ENCODE measurements around the gene CEACAM1.
"Not testable (repeated sequence)": the region's sequence is repeated elsewhere in the genome, so short reads cannot be mapped to it uniquely, and the experiment has no call there.

Gene CEACAM1

DNA sequence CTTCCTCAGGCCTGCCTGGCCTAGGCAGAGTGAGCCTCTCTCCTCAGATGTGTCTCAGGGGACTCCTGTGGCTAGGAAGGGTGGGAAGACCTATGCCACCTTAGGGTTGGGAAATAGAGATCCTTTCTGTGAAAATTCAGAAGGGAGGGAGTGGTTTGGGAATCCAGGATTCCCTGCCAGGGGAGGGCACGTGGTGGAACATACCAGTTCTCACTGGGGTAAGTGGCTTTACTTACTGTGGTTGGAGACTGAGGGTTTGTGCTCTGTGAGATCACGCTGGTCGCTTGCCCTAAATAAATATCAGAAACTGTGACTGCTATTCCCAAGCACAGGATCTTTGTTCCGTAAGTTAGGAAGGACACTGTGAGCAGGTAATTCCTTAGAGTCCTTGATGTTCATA is 16.9 kb downstream of the CEACAM1 start:
- DNase-seq (ENCODE audit: low spot score) = no peak

DNA sequence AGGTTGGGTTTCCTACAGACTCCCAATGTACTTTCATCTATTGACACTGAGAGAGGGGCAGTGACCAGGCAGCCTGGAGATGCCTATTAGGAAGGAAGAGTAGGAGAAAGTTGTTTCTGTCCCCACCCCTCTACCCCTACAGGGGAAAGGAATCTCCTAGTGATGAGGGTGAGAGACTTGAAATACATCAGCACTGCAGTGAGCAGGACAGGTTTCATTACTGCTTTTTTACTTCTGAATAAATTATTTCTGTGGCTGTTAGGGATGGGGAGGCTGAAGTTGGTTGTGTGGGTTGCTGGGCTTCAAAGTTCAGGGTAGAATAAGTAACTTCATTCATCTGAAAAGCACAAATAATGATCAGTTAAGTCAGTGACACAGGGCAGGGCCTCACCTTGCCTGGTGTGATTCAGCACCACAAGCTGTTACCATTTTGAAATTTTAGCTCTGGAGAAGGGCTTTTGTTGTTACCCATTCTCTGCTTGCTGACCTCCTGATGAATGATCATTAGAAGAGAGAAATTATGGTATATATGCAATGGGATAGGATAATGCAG is 19.3 kb downstream of the CEACAM1 start:
- no peak for DNase-seq (ENCODE audit: low spot score)

DNA sequence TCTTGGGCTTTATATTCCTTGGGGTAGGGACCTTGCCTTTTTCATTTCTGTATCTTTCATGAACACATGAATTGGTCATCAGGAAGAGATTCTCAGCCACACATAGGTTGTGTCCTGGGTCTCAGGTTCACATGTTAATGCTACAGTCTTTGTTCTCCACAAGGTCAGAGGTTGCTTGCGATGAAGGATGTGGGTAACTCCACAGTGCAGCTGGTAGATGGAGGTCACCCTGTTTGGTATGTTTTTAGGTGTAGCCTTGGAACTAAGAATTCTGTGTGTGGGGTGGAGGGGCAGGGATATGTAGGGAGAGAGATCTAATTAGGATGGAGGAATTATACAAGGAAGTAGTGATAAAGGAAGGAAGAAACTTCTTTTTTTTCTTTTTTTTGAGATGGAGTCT is 23.2 kb downstream of the CEACAM1 start:
- no peak for DNase-seq (ENCODE audit: low spot score)

DNA sequence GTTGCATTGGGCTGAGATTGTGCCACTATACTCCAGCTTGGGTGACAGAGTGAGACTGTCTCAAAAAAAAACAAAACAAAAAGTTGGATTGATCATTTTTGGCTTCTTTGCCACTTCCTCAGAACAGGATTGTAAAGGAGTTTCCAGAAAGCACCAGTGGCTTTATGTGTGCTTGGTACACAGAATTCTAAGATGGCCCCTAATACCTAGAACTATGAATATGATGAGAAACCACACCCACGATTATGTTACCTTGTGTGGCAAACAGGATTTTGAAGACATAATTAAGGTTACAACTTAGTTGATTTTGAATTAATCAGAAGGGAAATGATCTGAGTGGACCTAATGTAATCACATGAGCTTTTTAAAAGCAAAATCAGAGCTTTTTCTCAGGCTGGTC is 26.5 kb downstream of the CEACAM1 start:
- no peak for DNase-seq (ENCODE audit: low spot score)

DNA sequence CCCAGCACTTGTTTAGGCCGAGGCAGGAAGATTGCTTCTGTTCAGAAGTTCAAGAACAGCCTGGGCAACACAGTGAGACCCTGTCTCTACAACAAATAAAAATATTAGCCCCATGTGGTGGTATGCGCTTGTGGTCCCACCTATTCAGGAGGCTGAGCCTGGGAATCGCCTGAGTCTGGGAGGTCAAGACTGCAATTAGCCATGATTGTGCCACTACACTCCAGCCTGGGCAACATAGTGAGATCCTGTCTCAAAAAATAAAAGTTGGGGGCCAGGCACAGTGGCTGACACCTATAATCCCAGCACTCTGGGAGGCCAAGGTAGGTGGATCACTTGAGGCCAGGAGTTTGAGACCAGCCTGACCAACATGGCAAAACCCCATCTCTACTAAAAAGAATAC is 27.0 kb downstream of the CEACAM1 start:
- not testable (repeated sequence) for DNase-seq (ENCODE audit: low spot score)

DNA sequence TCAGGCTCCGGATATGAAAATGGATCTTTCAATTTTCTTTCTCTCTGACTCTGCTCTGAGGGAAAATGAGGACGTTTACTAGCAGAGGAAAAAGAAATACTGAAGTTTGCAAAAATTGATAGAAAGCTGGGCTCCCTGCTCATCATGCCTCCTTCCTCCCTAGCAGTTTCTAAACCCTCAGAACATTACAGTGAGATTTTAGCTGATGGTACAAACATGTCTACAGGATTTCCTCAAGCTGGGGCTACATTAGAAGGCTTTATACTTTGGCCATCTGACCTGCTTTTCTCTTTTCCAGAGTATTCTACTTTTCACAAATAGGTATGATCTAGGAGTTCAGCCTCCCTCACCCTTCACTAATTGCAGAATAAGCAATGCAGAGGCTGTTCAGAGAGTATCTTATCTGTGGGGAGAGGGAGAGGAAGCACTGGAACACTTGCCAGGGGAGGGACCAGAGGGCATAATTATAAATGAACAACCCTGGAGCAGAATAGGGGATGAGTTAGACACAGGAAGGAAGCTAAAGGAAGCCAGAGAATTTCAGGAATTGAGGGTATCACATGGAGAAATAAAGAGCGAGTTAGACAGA is 30.0 kb downstream of the CEACAM1 start:
- DNase-seq (ENCODE audit: low spot score) = no peak

DNA sequence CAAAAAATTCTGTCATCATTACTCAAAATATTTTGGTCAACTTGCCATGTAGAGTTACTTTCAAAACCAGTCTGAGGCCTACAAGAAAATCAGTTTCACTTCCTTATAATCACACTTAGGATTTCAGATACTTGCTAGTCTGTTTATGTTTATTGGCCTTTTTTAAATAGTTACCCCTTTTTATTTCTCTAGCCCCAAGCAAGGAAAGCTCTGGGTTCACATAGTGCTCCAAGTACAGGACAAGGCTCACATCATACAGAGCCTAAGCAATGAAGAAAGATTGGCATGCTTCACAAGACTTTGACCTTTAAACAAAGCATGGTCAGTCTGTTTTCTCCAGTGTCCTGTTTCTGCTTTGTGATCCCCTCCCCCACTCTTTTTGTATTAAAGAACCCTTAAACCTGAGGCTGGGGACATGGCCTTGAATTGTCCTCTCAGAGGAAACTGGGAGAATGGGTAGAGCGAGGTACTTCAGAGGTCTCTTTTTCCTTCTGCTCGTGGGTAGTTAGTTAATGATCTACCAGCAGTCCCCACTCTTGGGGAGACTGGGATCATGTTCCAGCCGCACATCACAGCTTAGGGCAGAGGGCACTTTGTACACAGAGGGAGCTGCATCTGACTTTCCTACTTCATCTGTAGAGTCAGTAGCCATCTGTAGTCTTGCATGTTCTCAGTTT is 30.7 kb downstream of the CEACAM1 start:
- no peak for DNase-seq (ENCODE audit: low spot score)

DNA sequence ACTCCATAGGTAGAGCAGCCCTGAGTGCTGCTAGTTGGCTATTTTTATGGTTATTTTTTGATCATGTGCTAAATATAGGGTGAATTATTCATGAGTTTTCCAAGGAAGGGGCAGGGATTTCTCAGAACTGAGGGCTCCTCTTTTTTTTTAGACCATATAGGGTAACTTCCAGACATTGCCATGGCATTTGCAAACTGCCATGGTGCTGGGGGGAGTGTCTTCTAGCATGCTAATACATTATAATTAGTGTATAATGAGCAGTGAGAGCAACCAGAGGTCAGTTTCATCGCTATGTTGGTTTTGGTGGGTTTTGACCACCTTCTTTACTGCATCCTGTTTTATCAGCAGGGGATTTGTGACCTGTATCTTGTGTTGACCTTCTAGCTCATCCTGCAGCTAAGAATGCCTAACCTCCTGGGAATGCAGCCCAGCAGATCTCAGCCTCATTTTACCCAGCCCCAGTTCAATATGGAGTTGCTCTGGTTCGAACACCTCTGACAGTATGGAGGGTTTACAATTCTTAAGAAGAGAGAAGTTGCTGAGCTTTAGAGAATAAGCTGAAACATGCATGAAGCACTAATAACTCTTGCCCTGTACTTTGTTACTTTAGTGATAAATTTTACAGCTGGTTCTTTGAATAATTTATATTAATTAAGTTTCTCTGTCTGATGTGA is 31.7 kb downstream of the CEACAM1 start:
- DNase-seq (ENCODE audit: low spot score) = no peak

DNA sequence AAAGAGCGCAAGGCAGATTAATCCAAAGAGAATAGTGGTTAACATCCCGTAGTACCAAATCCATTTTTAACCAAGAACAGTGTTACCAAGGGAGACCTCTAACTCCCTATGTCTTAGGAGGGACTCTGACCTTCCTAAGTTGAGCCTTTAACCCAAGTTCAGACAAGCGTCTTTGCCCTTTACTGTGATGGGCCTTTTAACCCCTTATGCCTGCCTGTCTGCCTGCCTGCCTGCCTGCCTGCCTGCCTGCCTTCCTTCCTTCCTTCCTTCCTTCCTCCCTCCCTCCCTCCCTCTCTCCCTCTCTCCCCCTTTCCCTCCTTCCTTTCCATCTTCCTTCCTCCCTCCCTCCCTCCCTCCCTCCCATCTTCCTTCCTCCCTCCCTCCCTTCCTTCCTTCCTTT is 32.6 kb downstream of the CEACAM1 start:
- DNase-seq (ENCODE audit: low spot score) = no peak

DNA sequence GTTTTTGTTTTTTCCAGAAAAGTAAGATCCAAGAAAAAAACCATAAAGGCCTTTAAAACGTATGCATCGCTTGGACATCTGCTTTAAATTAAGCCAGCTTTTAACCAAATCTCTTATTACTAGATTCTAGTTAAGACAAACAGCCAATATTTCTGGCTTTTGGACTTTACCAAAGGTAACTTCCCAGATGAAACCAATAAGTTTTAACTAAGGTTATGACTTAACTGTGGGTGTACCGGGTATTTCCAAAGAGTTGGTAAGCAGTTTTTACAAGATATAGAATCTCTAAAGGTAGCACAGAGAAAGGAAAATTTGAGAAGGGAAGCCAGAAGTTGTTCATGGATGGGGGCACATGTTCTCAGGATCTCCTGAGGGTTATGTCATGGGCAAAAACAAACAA is 34.0 kb downstream of the CEACAM1 start:
- no peak for DNase-seq (ENCODE audit: low spot score)

DNA sequence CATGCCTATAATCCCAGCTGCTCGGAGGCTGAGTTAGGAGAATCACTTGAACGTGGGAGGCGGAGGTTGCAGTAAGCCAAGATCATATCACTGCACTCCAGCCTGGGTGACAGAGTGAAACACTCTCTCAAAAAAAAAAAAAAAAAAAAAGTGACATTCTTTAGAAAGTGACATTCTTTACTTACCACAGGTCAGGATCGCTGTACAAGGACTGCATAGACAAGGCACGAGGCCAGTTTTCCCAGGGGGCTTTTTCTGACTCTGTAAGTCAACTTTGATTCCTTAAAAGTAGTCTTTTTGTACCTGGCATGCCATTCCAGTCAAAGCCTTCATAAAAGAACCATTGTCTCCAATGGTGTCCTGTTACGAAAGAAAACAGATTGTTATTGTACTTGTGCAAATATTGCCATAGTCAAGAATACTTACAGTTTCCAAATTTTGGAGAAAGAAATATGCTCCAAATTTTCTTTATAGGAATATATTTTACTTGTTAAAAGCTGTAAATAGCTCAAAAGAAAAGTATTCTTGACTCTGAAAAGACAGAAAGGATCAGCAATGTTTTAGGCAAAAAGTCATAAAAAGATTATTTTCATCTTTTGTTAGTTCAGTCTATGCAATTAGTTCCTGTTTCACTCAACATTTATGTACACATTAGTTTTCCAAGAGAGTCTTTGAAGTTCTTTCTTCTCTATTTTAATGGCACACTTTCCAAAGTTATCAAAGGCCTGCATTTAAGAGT is 39.3 kb downstream of the CEACAM1 start:
- no peak for DNase-seq (ENCODE audit: low spot score)

DNA sequence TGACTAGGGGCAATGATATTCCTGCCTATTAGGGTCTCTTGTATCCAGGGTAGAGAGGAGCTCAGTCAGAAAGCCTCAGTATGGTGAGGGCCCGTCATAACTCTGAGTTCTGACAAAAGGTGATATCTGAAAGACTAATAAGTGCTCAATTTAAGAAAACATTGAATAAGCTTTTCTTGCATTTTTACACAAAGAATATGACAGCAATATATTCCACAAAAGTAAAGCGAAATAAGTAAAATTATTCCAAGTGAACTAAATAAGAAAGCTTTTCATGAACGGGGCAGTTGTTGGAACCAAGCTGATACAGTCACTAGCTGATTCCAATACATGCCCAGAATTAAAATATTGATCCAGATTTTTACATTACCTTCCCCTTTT is 40.5 kb downstream of the CEACAM1 start:
- no peak for DNase-seq (ENCODE audit: low spot score)

DNA sequence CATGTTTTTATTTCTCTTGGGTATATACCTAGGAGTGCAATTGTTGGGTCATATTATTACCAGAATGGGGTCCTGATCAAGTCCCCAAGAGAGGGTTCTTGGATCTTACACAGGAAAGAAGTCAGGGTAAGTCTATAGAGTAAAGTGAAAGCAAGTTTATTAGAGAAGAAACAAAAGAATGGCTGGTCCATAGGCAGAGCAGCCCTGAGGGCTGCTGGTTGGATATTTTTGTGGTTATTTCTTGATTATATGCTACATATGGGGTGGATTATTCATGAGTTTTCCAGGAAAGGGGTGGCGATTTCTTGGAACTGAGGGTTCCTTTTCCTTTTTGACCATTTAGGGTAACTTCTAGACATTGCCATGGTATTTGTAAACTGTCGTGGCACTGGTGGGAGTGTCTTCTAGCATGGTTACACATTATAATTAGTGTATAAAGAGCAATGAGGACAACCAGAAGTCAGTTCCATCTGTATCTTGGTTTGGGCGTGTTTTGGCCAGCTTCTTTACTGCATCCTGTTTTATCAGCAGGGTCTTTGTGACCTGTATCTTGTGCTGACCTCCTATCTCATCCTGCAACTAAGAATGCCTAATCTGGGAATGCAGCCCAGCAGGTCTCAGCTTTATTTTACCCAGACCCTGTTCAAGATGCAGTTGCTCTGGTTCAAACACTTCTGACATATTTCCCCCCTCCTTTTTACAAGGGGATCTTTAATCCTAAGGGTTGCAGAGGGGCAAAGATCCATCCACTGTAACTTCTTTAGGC is 41.1 kb downstream of the CEACAM1 start:
- DNase-seq (ENCODE audit: low spot score) = no peak

DNA sequence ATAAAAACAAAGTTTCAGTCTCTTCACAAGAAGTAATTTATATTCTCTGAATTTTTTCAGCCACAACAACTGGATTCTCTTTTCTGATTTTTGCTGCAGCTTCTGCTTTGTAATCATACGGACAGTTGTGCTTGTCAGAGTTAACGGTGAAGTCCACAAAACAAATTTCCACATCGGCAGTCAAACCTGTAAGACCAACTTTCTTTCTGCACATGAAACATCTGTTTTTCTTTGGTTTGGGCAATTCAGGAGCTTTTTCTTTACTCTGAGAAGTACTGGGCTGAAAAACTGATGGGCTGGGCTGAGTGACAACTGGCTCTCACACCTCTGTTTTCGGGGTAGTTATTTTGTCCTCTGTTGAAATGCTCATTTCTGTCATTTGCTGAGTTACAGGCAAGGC is 43.2 kb downstream of the CEACAM1 start:
- not testable (repeated sequence) for DNase-seq (ENCODE audit: low spot score)

DNA sequence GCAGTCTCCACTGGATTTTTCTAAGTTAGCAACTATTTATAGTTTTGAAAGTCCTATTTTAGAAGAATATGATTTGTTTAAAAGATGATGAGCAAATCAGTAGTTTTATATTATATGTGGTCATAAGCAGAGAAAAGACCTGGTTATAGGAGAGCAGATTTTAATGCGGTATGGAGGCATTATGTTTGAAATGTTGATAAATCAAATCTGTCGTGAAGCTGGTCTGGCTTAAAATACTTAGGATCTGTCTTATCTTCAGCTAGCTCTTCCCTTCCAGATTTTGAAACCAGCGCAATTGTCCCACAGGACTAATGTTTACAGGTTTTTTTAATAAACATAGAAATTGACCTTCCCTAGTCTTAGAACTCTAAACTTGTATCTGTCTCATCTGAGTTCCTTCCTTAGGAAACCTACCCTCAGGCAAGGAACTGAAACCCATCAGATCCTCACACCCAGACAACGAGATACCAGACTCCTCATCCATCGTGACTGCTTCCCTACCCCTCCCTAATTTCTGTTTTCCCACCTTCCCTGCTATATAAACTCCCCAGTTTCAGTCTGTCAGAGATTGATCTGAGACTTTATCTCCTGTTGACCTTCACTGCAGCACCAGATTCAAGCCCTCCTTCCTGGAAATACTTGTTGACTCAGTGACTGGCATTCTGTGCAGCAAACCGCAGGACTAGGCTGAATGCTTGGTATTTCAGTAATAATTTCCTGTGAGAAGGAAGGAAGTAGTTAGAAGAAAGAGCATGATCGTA is 47.8 kb downstream of the CEACAM1 start:
- DNase-seq (ENCODE audit: low spot score) = no peak

DNA sequence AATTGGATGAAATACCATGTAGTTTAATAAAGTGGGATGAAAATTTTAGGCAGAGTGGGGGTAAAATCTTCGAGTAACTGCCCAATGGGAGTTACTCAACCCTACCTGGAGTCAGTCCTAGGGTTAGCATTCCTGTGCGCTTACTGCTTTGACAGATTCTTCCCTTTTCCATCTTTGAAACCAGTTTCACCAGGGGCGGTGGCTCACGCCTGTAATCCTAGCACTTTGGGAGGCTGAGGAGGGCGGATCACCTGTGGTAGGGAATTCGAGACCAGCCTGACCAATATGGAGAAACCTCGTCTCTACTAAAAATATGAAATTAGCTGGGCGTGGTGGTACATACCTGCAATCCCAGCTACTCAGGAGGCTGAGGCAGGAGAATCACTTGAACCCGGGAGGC is 48.5 kb downstream of the CEACAM1 start:
- DNase-seq (ENCODE audit: low spot score) = no peak

DNA sequence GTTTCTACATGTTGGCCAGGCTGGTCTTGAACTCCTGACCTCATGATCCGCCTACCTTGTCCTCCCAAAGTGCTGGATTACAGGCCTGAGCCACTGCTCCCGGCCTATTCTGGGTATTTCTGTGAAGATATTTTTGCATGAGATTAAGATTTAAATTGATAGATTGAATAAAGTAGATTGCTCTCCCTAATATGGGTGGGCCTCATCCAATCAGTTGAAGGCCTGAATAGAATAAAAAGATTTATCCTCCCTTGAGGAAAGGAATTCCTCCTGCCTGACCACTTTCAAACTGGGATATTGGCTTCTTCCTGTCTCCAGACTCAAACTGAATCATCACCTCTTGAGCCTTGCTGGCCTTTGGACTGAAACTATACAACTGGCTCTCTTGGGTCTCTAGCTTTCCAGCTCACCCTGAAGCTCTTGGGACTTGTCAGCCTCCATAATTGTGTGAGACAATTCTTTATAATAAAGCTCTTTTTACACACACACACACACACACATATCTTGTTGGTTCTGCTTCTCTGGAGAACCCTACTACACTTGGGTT is 49.4 kb downstream of the CEACAM1 start:
- no peak for DNase-seq (ENCODE audit: low spot score)

DNA sequence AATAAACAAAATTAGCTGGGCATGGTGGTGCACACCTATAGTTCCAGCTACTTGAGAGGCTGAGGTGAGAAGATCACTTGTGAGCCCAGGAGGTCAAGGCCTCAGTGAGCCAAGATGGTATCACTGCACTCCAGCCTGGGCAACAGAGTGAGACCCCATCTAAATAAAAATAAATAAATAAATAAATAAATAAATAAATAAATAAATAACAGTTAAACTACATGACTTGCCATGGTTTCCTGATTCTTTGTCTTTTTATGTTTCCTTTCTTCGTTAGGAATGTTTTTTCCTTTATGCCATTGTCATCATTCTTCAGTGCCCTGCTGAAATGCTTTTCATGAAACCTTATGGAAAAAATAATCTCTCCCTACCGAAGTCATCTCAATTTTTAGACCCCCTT is 50.3 kb downstream of the CEACAM1 start:
- no peak for DNase-seq (ENCODE audit: low spot score)

DNA sequence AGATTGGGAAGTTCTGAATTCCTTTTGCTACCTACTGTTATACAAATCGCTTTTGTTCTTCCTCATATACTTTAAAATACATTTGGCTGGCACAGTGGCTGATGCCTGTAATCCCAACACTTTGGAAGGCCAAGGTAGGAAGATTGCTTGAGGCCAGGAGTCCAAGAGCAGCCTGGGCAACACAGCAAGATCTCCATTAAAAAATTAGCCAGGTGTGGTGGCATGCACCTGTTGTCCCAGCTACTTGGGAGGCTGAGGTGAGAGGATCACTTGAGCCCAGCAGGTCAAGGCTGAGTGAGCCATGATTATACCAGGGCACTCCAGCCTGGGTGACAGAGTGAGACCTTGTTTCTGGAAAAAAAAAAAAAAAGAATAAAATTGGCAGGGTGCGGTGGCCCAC is 51.2 kb downstream of the CEACAM1 start:
- DNase-seq (ENCODE audit: low spot score) = no peak

DNA sequence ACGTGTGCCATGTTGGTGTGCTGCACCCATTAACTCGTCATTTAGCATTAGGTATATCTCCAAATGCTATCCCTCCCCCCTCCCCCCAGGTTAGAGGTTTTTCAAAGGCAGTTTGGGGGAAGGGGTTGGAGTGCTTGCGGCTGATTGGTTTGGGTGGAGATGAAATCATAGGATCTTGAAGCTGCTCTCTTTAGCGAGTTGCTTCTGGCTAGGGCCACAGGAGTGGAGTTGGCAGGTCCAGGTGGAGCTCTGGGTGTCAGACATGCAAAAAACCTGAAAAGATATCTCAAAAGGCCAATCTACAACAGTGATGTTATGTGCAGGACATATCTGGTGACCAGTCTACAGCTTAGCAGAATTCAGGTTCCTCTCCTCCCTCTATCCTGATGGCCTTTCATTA is 52.9 kb downstream of the CEACAM1 start:
- DNase-seq (ENCODE audit: low spot score) = no peak

DNA sequence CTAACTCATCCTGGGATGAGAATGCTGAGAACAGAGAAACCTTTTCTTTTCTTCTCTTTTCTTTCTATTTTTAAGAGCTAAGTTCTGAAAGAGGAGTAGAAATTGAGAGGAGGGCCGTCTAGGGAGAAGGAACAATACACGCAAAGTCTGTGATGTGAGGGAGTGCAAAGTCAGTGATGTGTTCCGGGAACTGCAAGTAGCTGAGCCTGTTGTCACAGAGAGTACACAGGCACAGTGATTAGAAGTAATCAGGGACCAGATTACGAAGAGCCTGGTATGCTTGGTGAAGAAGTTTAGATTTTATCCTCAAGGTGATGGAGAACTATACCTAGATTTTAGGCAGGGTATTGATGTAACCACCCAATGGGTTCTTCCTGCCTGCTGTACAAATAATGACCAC is 53.5 kb downstream of the CEACAM1 start:
- no peak for DNase-seq (ENCODE audit: low spot score)

All from cerebellar cortex (tissue), 1 donor.